ENCODE data around the gene B3GNT2. TPM values are rescaled to one million over a fixed set of nuclear protein-coding genes. Genes with fewer than 3 reads are reported as not detected.

The B3GNT2 gene
- total and polyA plus RNA-seq, 2 experiments from 2014 or later = 35.5 to 70.4 TPM

- Histone ChIP-seq H2AFZ (no peak overlapping the region), H3K4me3 (no peak overlapping the region), H3K27me3 (ENCODE audit: insufficient read depth) (no peaks in the 10 kb centered on the region), H3K79me2 (replicated peaks; ENCODE audit: insufficient read depth) (peaks cover 100% of the 10 kb centered on the region), H3K9me2 (ENCODE audit: insufficient read depth) (no peaks in the 10 kb centered on the region), H3K4me1 (ENCODE audit: insufficient read depth) (peaks cover 66% of the 10 kb centered on the region), H3K27ac (ENCODE audit: low read depth) (no peak overlapping the region), H3K36me3 (ENCODE audit: insufficient read depth) (no peaks in the 10 kb centered on the region), H3F3A (replicated peaks; ENCODE audit: low read depth) (no peaks in the 10 kb centered on the region; the same call in 1 of the 2 replicates), H4K20me1 (replicated peaks; ENCODE audit: insufficient read depth) (peaks cover 81% of the 10 kb centered on the region), H3K4me2 (peak overlapping the region; percentile 60; the same call in 1 of the 2 replicates)
- Mint-ChIP-seq H3K9me3 (no peaks in the 10 kb centered on the region), H3K4me1 (peaks cover 68% of the 10 kb centered on the region), H3K36me3 (ENCODE audit: low read depth) (no peaks in the 10 kb centered on the region; the same call in 2 of the 3 replicates), H3K27me3 (ENCODE audit: insufficient read depth, low read depth, poor library complexity) (peaks cover 10% of the 10 kb centered on the region), H3K27ac (no peak overlapping the region), H3K4me3 (no peak overlapping the region)
- no peak for ATAC-seq
- no peak for DNase-seq (ENCODE audit: low spot score)
- TF ChIP-seq EZH2phosphoT487 (IDR thresholded peaks at IDR 0.05; ENCODE audit: unreplicated experiment) (no peak), JUNB (IDR thresholded peaks at IDR 0.05; ENCODE audit: unreplicated experiment) (no peak), ZNF114 (CRISPR knock-in tag; IDR thresholded peaks at IDR 0.05) (no peak)
These were observed 11.6 kb downstream of the B3GNT2 start for GRCh38 chr2:62207491-62207890.

- Mint-ChIP-seq H3K9me3 (no peaks in the 10 kb centered on the region), H3K27ac (no peak overlapping the region), H3K4me1 (peaks cover 63% of the 10 kb centered on the region), H3K36me3 (ENCODE audit: low read depth) (no peaks in the 10 kb centered on the region; the same call in 2 of the 3 replicates), H3K27me3 (ENCODE audit: insufficient read depth, low read depth, poor library complexity) (peaks cover 8% of the 10 kb centered on the region), H3K4me3 (no peak overlapping the region)
- Histone ChIP-seq H3K27ac (ENCODE audit: low read depth) (no peak overlapping the region), H3K4me2 (peak overlapping the region; percentile 60; the same call in 1 of the 2 replicates), H3F3A (replicated peaks; ENCODE audit: low read depth) (no peaks in the 10 kb centered on the region), H3K4me3 (no peak overlapping the region), H2AFZ (no peak overlapping the region), H3K4me1 (ENCODE audit: insufficient read depth) (peaks cover 64% of the 10 kb centered on the region), H3K27me3 (ENCODE audit: insufficient read depth) (no peaks in the 10 kb centered on the region), H3K9me2 (ENCODE audit: insufficient read depth) (no peaks in the 10 kb centered on the region), H3K79me2 (replicated peaks; ENCODE audit: insufficient read depth) (peaks cover 100% of the 10 kb centered on the region), H3K36me3 (ENCODE audit: insufficient read depth) (no peaks in the 10 kb centered on the region), H4K20me1 (replicated peaks; ENCODE audit: insufficient read depth) (peaks cover 81% of the 10 kb centered on the region)
- no peak for DNase-seq (ENCODE audit: low spot score)
- no peak for ATAC-seq
- TF ChIP-seq EZH2 (IDR thresholded peaks at IDR 0.05; ENCODE audit: low read depth, unreplicated experiment) = no peak
- no peak for TF ChIP-seq CTCF (conservative IDR thresholded peaks at IDR 0.05; ENCODE audit: low read depth in 2 of 2)
- no peak for TF ChIP-seq ETS1 (IDR thresholded peaks at IDR 0.05)
- TF ChIP-seq EZH2phosphoT487 (IDR thresholded peaks at IDR 0.05; ENCODE audit: unreplicated experiment) = no peak
- TF ChIP-seq ZNF331 (CRISPR knock-in tag; IDR thresholded peaks at IDR 0.05; ENCODE audit: low read depth) = no peak
- TF ChIP-seq ZNF462 (CRISPR knock-in tag; IDR thresholded peaks at IDR 0.05) = no peak
These were observed 12.3 kb downstream of the B3GNT2 start for GRCh38 chr2:62208074-62208757.
